ENCODE measurements around the gene MLEC.

The MLEC gene

GRCh38 chr12:120736404-120737331 is 49.7 kb downstream of the MLEC start:
- DNase-seq = no peak
- no peaks in the 10 kb centered on the region for H3K9me2 ChIP-seq (replicated peaks; ENCODE audit: insufficient read depth, low read length)
- H3K36me3 ChIP-seq (replicated peaks; ENCODE audit: insufficient read depth, low read length) = no peaks in the 10 kb centered on the region
- no peaks in the 10 kb centered on the region for H3K27me3 ChIP-seq (replicated peaks; ENCODE audit: insufficient read depth, low read length)
- no peaks in the 10 kb centered on the region for H3F3A ChIP-seq (ENCODE audit: insufficient read depth, low read length)
- H3K4me2 ChIP-seq (ENCODE audit: low read depth, low read length) = no peak overlapping the region
- no peak overlapping the region for H2AFZ ChIP-seq (ENCODE audit: low read length)
- H3K9me3 ChIP-seq (replicated peaks; ENCODE audit: insufficient read depth, low read length) = no peaks in the 10 kb centered on the region
- no peaks in the 10 kb centered on the region for H3K4me1 ChIP-seq (ENCODE audit: low read length)
- no peak overlapping the region for H3K4me3 ChIP-seq (ENCODE audit: low read length)
- H4K20me1 ChIP-seq (ENCODE audit: insufficient read depth, low read length) = no peaks in the 10 kb centered on the region
- no peak for TF ChIP-seq EZH2 (optimal IDR thresholded peaks at IDR 0.05; ENCODE audit: low read depth, low read length)
- no peak for TF ChIP-seq EZH2phosphoT487 (IDR thresholded peaks at IDR 0.05; ENCODE audit: low read length)
- no peak for TF ChIP-seq CTCF (IDR thresholded peaks at IDR 0.05; ENCODE audit: low read length)
- no peak overlapping the region for H3K27ac ChIP-seq (ENCODE audit: low read length)
- H3K9ac ChIP-seq (ENCODE audit: low read length) = no peak overlapping the region
- H3K79me2 ChIP-seq (ENCODE audit: low read length) = no peaks in the 10 kb centered on the region

DNA sequence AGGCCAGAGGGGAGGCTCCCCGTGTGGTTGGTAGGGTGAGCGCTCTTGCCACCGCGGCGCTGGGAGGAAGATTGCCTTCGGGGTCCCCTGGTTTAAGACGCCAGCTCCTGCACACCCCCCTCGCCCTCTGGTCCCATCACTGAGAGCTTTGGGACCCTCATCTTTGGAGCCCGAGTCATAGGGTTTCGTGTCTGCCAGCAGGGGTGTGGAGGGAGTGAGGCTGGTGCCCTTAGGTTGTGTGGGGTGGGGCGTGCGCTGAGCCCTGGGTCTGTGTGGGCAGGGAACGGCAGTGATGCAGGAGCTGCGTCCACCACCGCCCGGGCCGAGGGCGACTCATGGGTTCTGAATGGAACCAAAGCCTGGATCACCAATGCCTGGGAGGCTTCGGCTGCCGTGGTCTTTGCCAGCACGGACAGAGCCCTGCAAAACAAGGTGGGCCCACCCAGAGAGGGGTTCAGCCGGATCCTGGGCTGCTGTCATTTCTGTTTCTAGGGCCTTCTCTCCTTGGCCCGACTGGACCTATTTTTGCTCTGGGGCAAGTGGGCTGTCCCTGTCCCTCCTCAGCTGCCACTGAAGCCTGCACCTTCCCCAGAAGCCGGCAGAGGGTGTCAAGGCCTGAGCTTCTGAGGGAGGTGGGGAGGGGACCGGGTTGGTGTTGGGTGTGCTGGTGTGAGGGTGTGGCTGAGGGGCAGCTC is 50.8 kb downstream of the MLEC start:
- Histone ChIP-seq H3K4me1 (ENCODE audit: low read length) (no peaks in the 10 kb centered on the region), H2AFZ (ENCODE audit: low read length) (no peak overlapping the region), H4K20me1 (ENCODE audit: insufficient read depth, low read length) (no peaks in the 10 kb centered on the region), H3K9me2 (replicated peaks; ENCODE audit: insufficient read depth, low read length) (no peaks in the 10 kb centered on the region), H3K27me3 (replicated peaks; ENCODE audit: insufficient read depth, low read length) (no peaks in the 10 kb centered on the region), H3K9me3 (replicated peaks; ENCODE audit: insufficient read depth, low read length) (no peaks in the 10 kb centered on the region), H3K36me3 (replicated peaks; ENCODE audit: insufficient read depth, low read length) (no peaks in the 10 kb centered on the region), H3K27ac (ENCODE audit: low read length) (no peak overlapping the region), H3K9ac (ENCODE audit: low read length) (no peak overlapping the region), H3K79me2 (ENCODE audit: low read length) (no peaks in the 10 kb centered on the region), H3F3A (ENCODE audit: insufficient read depth, low read length) (no peaks in the 10 kb centered on the region), H3K4me2 (ENCODE audit: low read depth, low read length) (no peak overlapping the region), H3K4me3 (ENCODE audit: low read length) (no peak overlapping the region)
- no peak for TF ChIP-seq EZH2phosphoT487 (IDR thresholded peaks at IDR 0.05; ENCODE audit: low read length)
- no peak for TF ChIP-seq CTCF (IDR thresholded peaks at IDR 0.05; ENCODE audit: low read length)
- no peak for DNase-seq

DNA sequence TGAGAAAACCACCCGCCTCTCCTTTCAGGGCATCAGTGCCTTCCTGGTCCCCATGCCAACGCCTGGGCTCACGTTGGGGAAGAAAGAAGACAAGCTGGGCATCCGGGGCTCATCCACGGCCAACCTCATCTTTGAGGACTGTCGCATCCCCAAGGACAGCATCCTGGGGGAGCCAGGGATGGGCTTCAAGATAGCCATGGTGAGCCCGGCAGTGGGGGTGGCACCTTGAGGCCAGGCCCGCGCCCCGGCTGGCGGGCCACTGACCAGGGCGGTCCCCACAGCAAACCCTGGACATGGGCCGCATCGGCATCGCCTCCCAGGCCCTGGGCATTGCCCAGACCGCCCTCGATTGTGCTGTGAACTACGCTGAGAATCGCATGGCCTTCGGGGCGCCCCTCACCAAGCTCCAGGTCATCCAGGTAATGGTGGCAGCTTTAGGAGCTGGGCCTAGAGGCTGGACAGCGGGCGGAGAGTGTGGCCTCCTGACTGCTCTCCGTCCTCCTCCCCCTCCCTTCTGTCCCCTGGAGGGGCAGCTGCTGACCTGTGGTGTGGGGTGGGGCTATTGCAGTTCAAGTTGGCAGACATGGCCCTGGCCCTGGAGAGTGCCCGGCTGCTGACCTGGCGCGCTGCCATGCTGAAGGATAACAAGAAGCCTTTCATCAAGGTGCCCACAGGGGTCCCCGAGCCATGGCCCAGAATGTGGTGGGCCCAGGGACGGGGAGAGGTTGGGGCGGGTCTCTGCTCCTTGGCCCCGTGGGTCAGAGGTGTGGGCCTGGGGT is 51.5 kb downstream of the MLEC start:
- no peaks in the 10 kb centered on the region for H3K79me2 ChIP-seq (ENCODE audit: low read length)
- H2AFZ ChIP-seq (ENCODE audit: low read length) = no peak overlapping the region
- H3K27me3 ChIP-seq (replicated peaks; ENCODE audit: insufficient read depth, low read length) = no peaks in the 10 kb centered on the region
- H3K9me2 ChIP-seq (replicated peaks; ENCODE audit: insufficient read depth, low read length) = no peaks in the 10 kb centered on the region
- no peak overlapping the region for H3K9ac ChIP-seq (ENCODE audit: low read length)
- H3K4me1 ChIP-seq (ENCODE audit: low read length) = no peaks in the 10 kb centered on the region
- H3K36me3 ChIP-seq (replicated peaks; ENCODE audit: insufficient read depth, low read length) = no peaks in the 10 kb centered on the region
- no peak overlapping the region for H3K4me3 ChIP-seq (ENCODE audit: low read length)
- no peaks in the 10 kb centered on the region for H3K9me3 ChIP-seq (replicated peaks; ENCODE audit: insufficient read depth, low read length)
- H4K20me1 ChIP-seq (ENCODE audit: insufficient read depth, low read length) = no peaks in the 10 kb centered on the region
- no peak overlapping the region for H3K4me2 ChIP-seq (ENCODE audit: low read depth, low read length)
- no peak overlapping the region for H3K27ac ChIP-seq (ENCODE audit: low read length)
- no peak for TF ChIP-seq EZH2 (optimal IDR thresholded peaks at IDR 0.05; ENCODE audit: low read depth, low read length)
- no peak for TF ChIP-seq EZH2phosphoT487 (IDR thresholded peaks at IDR 0.05; ENCODE audit: low read length)
- no peak for TF ChIP-seq CTCF (IDR thresholded peaks at IDR 0.05; ENCODE audit: low read length)
- DNase-seq = no peak
- no peaks in the 10 kb centered on the region for H3F3A ChIP-seq (ENCODE audit: insufficient read depth, low read length)
